Middle frontal gyrus (tissue), 1 donor: ENCODE data around the gene SLC4A8.
"Not testable (repeated sequence)": the region's sequence is repeated elsewhere in the genome, so short reads cannot be mapped to it uniquely, and the experiment has no call there.

Source experiments
- DNase-seq: peaks from one replicate; pipeline ENCODE4 v3.0.0-alpha.2; 2015; ENCODE audit warnings: low spot score; ENCODE audit errors: extremely low spot score

The SLC4A8 gene

GRCh38 chr12:51429700-51430099 lies 5.1 kb downstream of the SLC4A8 start:
- DNase-seq = no peak

GRCh38 chr12:51430196-51430895 lies 5.7 kb downstream of the SLC4A8 start:
- DNase-seq = no peak

- no peak for DNase-seq
Observed at GRCh38 chr12:51432921-51433320, 8.3 kb downstream of the SLC4A8 start.

GRCh38 chr12:51434305-51434704 lies 9.7 kb downstream of the SLC4A8 start:
- DNase-seq = no peak

- DNase-seq = no peak
Observed at GRCh38 chr12:51437431-51437830, 12.8 kb downstream of the SLC4A8 start.

GRCh38 chr12:51439330-51439729 lies 14.7 kb downstream of the SLC4A8 start:
- no peak for DNase-seq

- peak; percentile 63 for DNase-seq
Observed at GRCh38 chr12:51441583-51441982, 17.0 kb downstream of the SLC4A8 start.

GRCh38 chr12:51442324-51442723 lies 17.7 kb downstream of the SLC4A8 start:
- peak; percentile 44 for DNase-seq

GRCh38 chr12:51443573-51443972 lies 18.9 kb downstream of the SLC4A8 start:
- DNase-seq = no peak

GRCh38 chr12:51448618-51449256 lies 24.1 kb downstream of the SLC4A8 start:
- DNase-seq = no peak

- no peak for DNase-seq
Observed at GRCh38 chr12:51449580-51450246, 25.1 kb downstream of the SLC4A8 start.

GRCh38 chr12:51450333-51450732 lies 25.7 kb downstream of the SLC4A8 start:
- no peak for DNase-seq

- DNase-seq = no peak
Observed at GRCh38 chr12:51450806-51451205, 26.2 kb downstream of the SLC4A8 start.

- DNase-seq = not testable (repeated sequence)
Observed at GRCh38 chr12:51454016-51454415, 29.4 kb downstream of the SLC4A8 start.

GRCh38 chr12:51455050-51455449 lies 30.4 kb downstream of the SLC4A8 start:
- DNase-seq = not testable (repeated sequence)

GRCh38 chr12:51458635-51459034 lies 34.0 kb downstream of the SLC4A8 start:
- DNase-seq = no peak

GRCh38 chr12:51460519-51460918 lies 35.9 kb downstream of the SLC4A8 start:
- no peak for DNase-seq

GRCh38 chr12:51465491-51465890 lies 40.9 kb downstream of the SLC4A8 start:
- no peak for DNase-seq

- no peak for DNase-seq
Observed at GRCh38 chr12:51470116-51470515, 45.5 kb downstream of the SLC4A8 start.

GRCh38 chr12:51471111-51471864 lies 46.7 kb downstream of the SLC4A8 start:
- DNase-seq = no peak

GRCh38 chr12:51472984-51473383 lies 48.4 kb downstream of the SLC4A8 start:
- no peak for DNase-seq

- DNase-seq = no peak
Observed at GRCh38 chr12:51473947-51474346, 49.3 kb downstream of the SLC4A8 start.
